Central memory CD8-positive, alpha-beta T cell (primary cell): ENCODE measurements around the gene RGS9.

Experiments used
- ATAC-seq: fragments of 150-1000 bp; cut with Tn5 transposase; replicated peaks from 2 replicates; pipeline ENCODE4 v1.10.0; 2022; ENCODE audit warnings: mild to moderate bottlenecking, moderate FRiP score, moderate number of reproducible peaks; ENCODE audit not compliant: poor library complexity, severe bottlenecking; ENCODE audit errors: extremely low read depth
- DNase-seq, 2 donors: peaks; one replicate each; pipeline ENCODE4 v3.0.0; 2021; ENCODE audit warnings: low spot score in 2 of 2
- H3K27ac Mint-ChIP-seq: one replicate; pipeline ENCODE4 v1.8.0; 2022; ENCODE audit warnings: low read depth, mild to moderate bottlenecking, moderate library complexity, mixed read lengths
- H3K27me3 Mint-ChIP-seq: one replicate; pipeline ENCODE4 v1.8.0; 2022; ENCODE audit warnings: mixed read lengths
- H3K36me3 Mint-ChIP-seq: one replicate; pipeline ENCODE4 v1.8.0; 2022; ENCODE audit warnings: mild to moderate bottlenecking, moderate library complexity, mixed read lengths; ENCODE audit not compliant: insufficient read depth
- H3K4me1 Mint-ChIP-seq: one replicate; pipeline ENCODE4 v1.8.0; 2022; ENCODE audit warnings: mixed read lengths
- H3K4me3 Mint-ChIP-seq: one replicate; pipeline ENCODE4 v1.8.0; 2022; ENCODE audit warnings: mild to moderate bottlenecking, moderate library complexity, mixed read lengths
- H3K9me3 Mint-ChIP-seq: one replicate; pipeline ENCODE4 v1.8.0; 2022; ENCODE audit warnings: mixed read lengths

Gene RGS9

DNA sequence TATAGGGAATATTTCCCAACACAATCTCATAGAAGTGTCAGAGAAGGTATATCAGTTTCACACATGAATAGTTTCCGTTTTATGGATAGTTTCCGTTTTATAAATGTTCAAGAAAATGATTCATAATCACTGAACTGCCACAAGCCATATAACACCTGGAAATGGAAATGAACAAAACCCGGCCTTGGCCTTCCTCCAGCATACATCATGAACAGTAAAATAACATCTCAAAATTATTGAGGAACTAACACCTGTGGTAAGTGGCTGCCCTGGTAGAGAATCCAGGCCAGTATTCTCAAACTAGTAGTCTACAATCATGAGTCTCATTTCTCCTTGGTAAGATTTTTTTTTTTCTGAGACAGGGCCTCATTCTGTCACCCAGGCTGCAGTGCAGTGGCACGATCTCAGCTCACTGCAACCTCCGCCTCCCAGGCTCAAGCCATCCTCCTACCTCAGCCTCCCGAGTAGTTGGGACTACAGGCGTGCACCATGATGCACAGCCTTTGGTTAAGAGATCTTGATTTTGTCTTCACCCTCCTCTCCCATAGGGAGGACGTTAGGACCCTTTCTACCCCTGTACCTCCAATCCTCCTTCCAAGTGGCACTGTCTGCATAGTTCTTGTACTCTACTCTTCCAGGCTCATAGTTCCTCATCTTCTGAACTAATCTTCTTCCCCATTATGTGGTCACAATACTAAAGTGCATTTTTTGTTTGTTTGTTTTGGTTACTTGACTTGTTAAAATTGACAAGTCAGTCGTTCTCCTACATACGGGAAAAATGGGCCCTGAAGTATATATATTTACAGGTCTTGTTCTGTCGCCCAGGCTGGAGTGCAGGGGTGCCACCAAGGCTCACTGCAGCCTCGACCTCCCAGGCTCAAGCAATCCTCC, 15.0 kb upstream of the RGS9 start:
- ATAC-seq (no peak), DNase-seq (no peak)
- Mint-ChIP-seq H3K4me1 (peaks cover 21% of the 10 kb centered on the region), H3K4me3 (peak overlapping the region; percentile 92), H3K27me3 (peaks cover 2% of the 10 kb centered on the region), H3K27ac (peak overlapping the region; percentile 95), H3K36me3 (peaks cover 3% of the 10 kb centered on the region), H3K9me3 (no peaks in the 10 kb centered on the region)

- ATAC-seq, result peak; percentile 95
Measured at GRCh38 chr17:65122836-65123756, 14.1 kb upstream of the RGS9 start.

GRCh38 chr17:65123757-65124675, 13.2 kb upstream of the RGS9 start:
- ATAC-seq, result no peak
- Mint-ChIP-seq H3K27me3 (peaks cover 19% of the 10 kb centered on the region), H3K27ac (peak overlapping the region; percentile 95), H3K9me3 (no peaks in the 10 kb centered on the region), H3K36me3 (peaks cover 3% of the 10 kb centered on the region), H3K4me3 (peak overlapping the region; percentile 92), H3K4me1 (peaks cover 21% of the 10 kb centered on the region)
- no peak for DNase-seq

More at GRCh38 chr17:65122836-65123756, 14.1 kb upstream of the RGS9 start:
- Mint-ChIP-seq H3K4me3 (peak overlapping the region; percentile 92), H3K27ac (peak overlapping the region; percentile 95), H3K4me1 (peaks cover 21% of the 10 kb centered on the region), H3K36me3 (peaks cover 3% of the 10 kb centered on the region), H3K27me3 (peaks cover 10% of the 10 kb centered on the region), H3K9me3 (no peaks in the 10 kb centered on the region)
- peak; percentile 65 to 80 for DNase-seq

GRCh38 chr17:65130832-65131231, 6.3 kb upstream of the RGS9 start:
- Mint-ChIP-seq H3K36me3 (peaks cover 2% of the 10 kb centered on the region), H3K9me3 (no peaks in the 10 kb centered on the region), H3K27me3 (peaks cover 27% of the 10 kb centered on the region), H3K4me3 (no peak overlapping the region), H3K27ac (no peak overlapping the region), H3K4me1 (no peaks in the 10 kb centered on the region)
- no peak for DNase-seq
- ATAC-seq, result no peak

DNA sequence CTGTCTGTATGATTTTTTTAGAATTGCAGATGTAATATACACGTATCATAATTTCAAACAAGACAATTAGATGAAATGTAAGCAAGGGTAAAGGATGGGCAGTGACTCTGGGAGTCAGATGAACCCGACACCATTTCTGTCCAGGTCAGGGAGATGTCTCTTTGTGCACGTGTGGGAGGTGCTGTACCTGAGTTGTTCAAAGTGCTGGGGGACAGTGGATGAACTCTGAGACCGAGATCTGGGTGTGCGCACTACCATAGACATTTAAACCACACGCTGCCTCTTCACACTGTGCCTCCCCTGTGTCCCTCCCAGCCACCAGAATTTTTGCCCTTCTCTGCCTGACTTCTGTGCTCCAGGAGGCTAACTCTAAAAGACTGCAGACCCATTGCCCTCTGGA, 5.9 kb upstream of the RGS9 start:
- H3K36me3 Mint-ChIP-seq, result peaks cover 4% of the 10 kb centered on the region
- H3K9me3 Mint-ChIP-seq, result no peaks in the 10 kb centered on the region
- no peak overlapping the region for H3K27ac Mint-ChIP-seq
- no peaks in the 10 kb centered on the region for H3K4me1 Mint-ChIP-seq
- ATAC-seq (no peak), DNase-seq (no peak)
- H3K4me3 Mint-ChIP-seq, result no peak overlapping the region
- H3K27me3 Mint-ChIP-seq, result peaks cover 27% of the 10 kb centered on the region

DNA sequence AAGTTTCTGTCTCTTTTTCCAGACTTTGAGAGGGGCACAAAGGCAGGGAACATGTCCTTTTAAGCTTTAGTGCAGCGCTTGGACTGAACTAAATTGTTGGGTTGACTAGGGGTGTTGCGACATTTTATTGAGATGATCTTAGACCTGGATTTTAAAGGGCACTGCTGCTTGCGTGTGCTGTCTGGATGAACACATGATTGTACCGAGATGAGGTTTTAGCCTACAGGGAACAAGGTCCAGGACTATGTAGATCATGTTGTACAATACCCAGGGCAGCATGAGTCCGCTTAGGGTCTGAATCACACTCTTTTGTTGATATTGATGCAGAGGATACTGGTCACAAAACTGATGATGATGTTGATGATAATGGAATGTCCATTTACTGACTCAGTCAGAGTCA, 5.2 kb upstream of the RGS9 start:
- no peaks in the 10 kb centered on the region for H3K9me3 Mint-ChIP-seq
- H3K4me1 Mint-ChIP-seq, result peaks cover 5% of the 10 kb centered on the region
- DNase-seq (no peak), ATAC-seq (no peak)
- peaks cover 27% of the 10 kb centered on the region for H3K27me3 Mint-ChIP-seq
- no peak overlapping the region for H3K27ac Mint-ChIP-seq
- peaks cover 5% of the 10 kb centered on the region for H3K36me3 Mint-ChIP-seq
- H3K4me3 Mint-ChIP-seq, result no peak overlapping the region

GRCh38 chr17:65134035-65134434, 3.1 kb upstream of the RGS9 start:
- ATAC-seq, result no peak
- peaks cover 7% of the 10 kb centered on the region for H3K36me3 Mint-ChIP-seq
- DNase-seq, result no peak
- H3K9me3 Mint-ChIP-seq, result no peaks in the 10 kb centered on the region
- H3K27me3 Mint-ChIP-seq, result peaks cover 8% of the 10 kb centered on the region
- peaks cover 24% of the 10 kb centered on the region for H3K4me1 Mint-ChIP-seq
- no peak overlapping the region for H3K27ac Mint-ChIP-seq
- no peak overlapping the region for H3K4me3 Mint-ChIP-seq

GRCh38 chr17:65139101-65139764, 2.1 kb downstream of the RGS9 start:
- ATAC-seq (no peak), DNase-seq (no peak)
- Mint-ChIP-seq H3K36me3 (peaks cover 9% of the 10 kb centered on the region), H3K27me3 (no peaks in the 10 kb centered on the region), H3K4me3 (peak overlapping the region; percentile 86), H3K9me3 (no peaks in the 10 kb centered on the region), H3K4me1 (peaks cover 46% of the 10 kb centered on the region), H3K27ac (peak overlapping the region; percentile 82)

DNA sequence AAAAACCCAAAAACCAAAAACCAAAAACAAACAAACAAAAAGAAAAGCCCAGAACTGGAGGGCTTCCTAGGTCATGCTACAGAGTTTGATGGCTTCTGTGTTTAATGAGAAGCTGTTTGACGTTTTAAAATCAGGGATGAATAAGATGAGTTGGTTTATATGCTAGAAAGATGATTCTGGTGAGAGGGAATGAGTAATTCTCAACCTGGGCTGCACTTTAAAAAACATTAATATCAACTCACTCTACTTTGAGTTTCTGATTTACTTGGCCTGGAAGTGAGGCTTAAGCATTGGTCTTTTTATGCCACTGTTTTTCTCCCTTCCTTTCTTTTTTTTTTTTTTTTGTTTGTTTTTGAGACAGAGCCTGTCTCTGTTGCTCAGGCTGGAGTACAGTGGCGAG, 5.1 kb downstream of the RGS9 start:
- no peak overlapping the region for H3K27ac Mint-ChIP-seq
- H3K4me1 Mint-ChIP-seq, result peaks cover 42% of the 10 kb centered on the region
- no peak for ATAC-seq
- no peaks in the 10 kb centered on the region for H3K9me3 Mint-ChIP-seq
- DNase-seq, result no peak
- H3K27me3 Mint-ChIP-seq, result no peaks in the 10 kb centered on the region
- H3K4me3 Mint-ChIP-seq, result no peak overlapping the region
- H3K36me3 Mint-ChIP-seq, result peaks cover 4% of the 10 kb centered on the region

DNA sequence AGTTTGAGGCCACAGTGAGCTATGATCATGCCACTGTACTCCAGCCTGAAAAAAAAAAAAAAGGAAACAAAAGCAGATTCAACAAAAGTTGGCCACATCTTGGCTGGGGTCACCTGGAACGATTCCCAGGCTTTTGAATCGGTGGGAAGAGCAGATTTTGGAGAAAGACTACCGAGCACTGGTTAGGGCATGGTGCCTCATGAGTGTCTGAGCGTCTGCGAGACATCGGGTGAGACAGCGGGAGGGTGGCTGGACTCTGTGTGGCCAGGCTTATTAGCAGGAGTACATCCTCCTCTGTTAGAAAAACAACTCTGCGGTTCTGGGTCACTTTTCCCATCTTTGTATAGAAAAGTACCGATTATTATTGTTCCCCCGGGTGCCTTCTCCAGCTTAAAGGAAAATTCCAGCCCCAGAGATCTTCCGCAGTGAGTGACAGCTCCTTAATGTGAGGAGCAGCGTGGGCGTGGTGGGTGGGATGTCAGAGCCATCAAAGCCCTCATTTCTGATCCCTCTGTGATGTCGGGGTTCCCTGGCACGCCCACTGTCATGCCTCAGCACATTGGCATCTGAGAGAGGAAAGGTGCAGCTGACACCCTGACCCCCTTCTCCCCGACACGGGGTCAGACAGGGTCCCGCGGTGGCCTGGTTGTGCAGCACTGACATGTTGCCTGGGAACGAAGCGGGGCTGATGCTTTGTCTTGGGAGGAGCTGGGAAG, 6.9 kb downstream of the RGS9 start:
- no peak for DNase-seq
- H3K27me3 Mint-ChIP-seq, result no peaks in the 10 kb centered on the region
- H3K36me3 Mint-ChIP-seq, result peaks cover 6% of the 10 kb centered on the region
- no peak overlapping the region for H3K27ac Mint-ChIP-seq
- peaks cover 32% of the 10 kb centered on the region for H3K4me1 Mint-ChIP-seq
- H3K4me3 Mint-ChIP-seq, result no peak overlapping the region
- ATAC-seq, result no peak
- H3K9me3 Mint-ChIP-seq, result no peaks in the 10 kb centered on the region

DNA sequence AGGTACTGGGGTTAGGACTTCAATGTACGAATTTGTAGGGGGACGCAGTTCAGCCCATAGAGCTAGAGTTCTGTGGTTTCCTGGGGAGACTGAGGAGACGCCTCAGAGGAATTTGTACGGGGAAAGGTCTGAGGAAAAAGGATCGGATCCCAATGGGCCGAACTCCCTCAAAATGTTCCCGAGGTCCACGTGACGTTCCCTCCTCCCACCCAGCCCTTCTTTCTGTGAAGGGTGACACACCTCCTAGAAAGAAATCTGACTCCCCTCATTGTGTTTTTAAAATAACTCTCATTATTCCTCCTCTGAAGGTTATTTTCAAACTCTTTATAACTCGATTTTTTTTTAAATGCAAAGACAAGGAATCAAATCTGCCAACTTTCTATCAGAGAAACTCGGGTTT, 8.6 kb downstream of the RGS9 start:
- Mint-ChIP-seq H3K36me3 (peaks cover 2% of the 10 kb centered on the region), H3K9me3 (no peaks in the 10 kb centered on the region), H3K4me1 (peaks cover 18% of the 10 kb centered on the region), H3K27me3 (no peaks in the 10 kb centered on the region), H3K4me3 (no peak overlapping the region), H3K27ac (no peak overlapping the region)
- ATAC-seq (no peak), DNase-seq (no peak)
